Common myeloid progenitor, CD34-positive (primary cell): ENCODE measurements around the gene PSMB4.
"Not testable (repeated sequence)": the region's sequence is repeated elsewhere in the genome, so short reads cannot be mapped to it uniquely, and the experiment has no call there.

Experiments used
- CTCF ChIA-PET: fragments of 350-600 bp; sonication (Branson Sonifier 250); formaldehyde crosslinking; loops from one replicate; lab custom pipeline; 2021; ENCODE audit warnings: antibody characterized with exemption; lab: Charles Lee
- POLR2A ChIA-PET: fragments of 350-600 bp; sonication (Branson Sonifier 250); formaldehyde crosslinking; loops from one replicate; lab custom pipeline; 2021; ENCODE audit warnings: antibody characterized with exemption; lab: Charles Lee
- DNase-seq, 3 donors: peaks; one replicate each; pipeline versions ENCODE4 v3.0.0 to v3.0.0-alpha.2; 2013
- H3K27ac ChIP-seq, 2 experiments: 1 replicate in 1 of 2; 2 replicates in 1 of 2; pipeline ENCODE4 v1.7.0; 2013; ENCODE audit warnings: inconsistent platforms in 2 of 2, low read length in 2 of 2, mild to moderate bottlenecking in 2 of 2, low read depth in 1 of 2, moderate library complexity in 1 of 2; ENCODE audit not compliant: severe bottlenecking in 2 of 2, insufficient read depth in 1 of 2, poor library complexity in 1 of 2
- H3K27me3 ChIP-seq, 5 experiments: replicated peaks in 2 of 5; 1 replicate in 3 of 5; 2 replicates in 2 of 5; pipeline versions ENCODE4 v1.6.1 to v1.7.0; 2013; ENCODE audit warnings: low read length in 4 of 5, mild to moderate bottlenecking in 2 of 5, moderate library complexity in 2 of 5, inconsistent platforms in 1 of 5; ENCODE audit not compliant: insufficient read depth in 5 of 5, control insufficient read depth in 4 of 5
- H3K36me3 ChIP-seq, 4 experiments: 1 replicate in 2 of 4; 2 replicates in 2 of 4; pipeline versions ENCODE4 v1.6.1 to v1.7.0; 2013; ENCODE audit warnings: low read length in 3 of 4, control low read depth in 1 of 4, mild to moderate bottlenecking in 1 of 4; ENCODE audit not compliant: control insufficient read depth in 4 of 4, insufficient read depth in 4 of 4
- H3K4me1 ChIP-seq, 4 experiments: 1 replicate in 3 of 4; 2 replicates in 1 of 4; pipeline versions ENCODE4 v1.6.1 to v1.7.1; 2013; ENCODE audit warnings: low read length in 3 of 4, mild to moderate bottlenecking in 3 of 4, control low read depth in 1 of 4, inconsistent platforms in 1 of 4, moderate library complexity in 1 of 4; ENCODE audit not compliant: control insufficient read depth in 4 of 4, insufficient read depth in 4 of 4; ENCODE audit errors: control extremely low read depth in 1 of 4
- H3K4me3 ChIP-seq, 7 experiments: 1 replicate in 4 of 7; 2 replicates in 3 of 7; pipeline versions ENCODE4 v1.5.1 to v1.7.0; 2013; ENCODE audit warnings: mild to moderate bottlenecking in 7 of 7, low read length in 6 of 7, moderate library complexity in 6 of 7, inconsistent platforms in 2 of 7, low read depth in 2 of 7, control low read depth in 1 of 7; ENCODE audit not compliant: insufficient read depth in 4 of 7, control insufficient read depth in 1 of 7; ENCODE audit errors: extremely low read depth in 1 of 7
- H3K9me3 ChIP-seq, 5 experiments: 1 replicate in 4 of 5; 2 replicates in 1 of 5; pipeline versions ENCODE4 v1.6.1 to v1.7.1; 2013; ENCODE audit warnings: low read length in 4 of 5, mild to moderate bottlenecking in 2 of 5, inconsistent platforms in 1 of 5, low read depth in 1 of 5, moderate library complexity in 1 of 5; ENCODE audit not compliant: control insufficient read depth in 4 of 5, insufficient read depth in 2 of 5; ENCODE audit errors: control extremely low read depth in 1 of 5
- WGBS: methylation state at CpG from one replicate; pipeline ENCODE4 v1.1.5; 2013; ENCODE audit not compliant: insufficient coverage; 5-methylcytosine and 5-hydroxymethylcytosine counted together

PSMB4 gene

GRCh38 chr1:151390221-151391078 is 8.9 kb upstream of the PSMB4 start:
- H3K36me3 ChIP-seq, H3K4me3 ChIP-seq, H3K27ac ChIP-seq, DNase-seq, H3K27me3 ChIP-seq, CTCF ChIA-PET, H3K4me1 ChIP-seq, POLR2A ChIA-PET, H3K9me3 ChIP-seq: not testable (repeated sequence)
- WGBS: 100% methylated on average over 6 of the region's 22 CpGs

GRCh38 chr1:151391079-151391563 is 8.3 kb upstream of the PSMB4 start:
- Histone ChIP-seq H3K27ac (no peak overlapping the region), H3K4me1 (no peaks in the 10 kb centered on the region), H3K36me3 (no peaks in the 10 kb centered on the region), H3K9me3 (no peaks in the 10 kb centered on the region), H3K4me3 (no peak overlapping the region), H3K27me3 (peaks cover 0 to 2% (median 0%) of the 10 kb centered on the region in 5 experiments)
- DNase-seq: no peak
- ChIA-PET POLR2A (no interaction called here), CTCF (no interaction called here)
- 91% methylated on average over 1 of the region's 3 CpGs for WGBS

- ChIA-PET CTCF (interaction anchor here (8.3 kb wide), 1 partner anchor 51 kb away, joined by 50 read pairs; no protein-coding TSS in a partner anchor), POLR2A (no interaction called here)
Measured at GRCh38 chr1:151393583-151393982, 5.8 kb upstream of the PSMB4 start.

GRCh38 chr1:151396265-151396664 is 3.1 kb upstream of the PSMB4 start:
- peaks cover 0 to 14% (median 12%) of the 10 kb centered on the region in 4 experiments for H3K4me1 ChIP-seq
- POLR2A ChIA-PET, DNase-seq, H3K36me3 ChIP-seq, H3K4me3 ChIP-seq, H3K9me3 ChIP-seq, H3K27ac ChIP-seq, H3K27me3 ChIP-seq: not testable (repeated sequence)
- WGBS: 100% methylated on average over 2 of the region's 5 CpGs
- CTCF ChIA-PET: interaction anchor here (1.0 to 8.3 kb wide), 3 partner anchors 11 to 54 kb away, joined by 3 to 50 read pairs (median 4); no protein-coding TSS in a partner anchor

More at GRCh38 chr1:151393583-151393982, 5.8 kb upstream of the PSMB4 start:
- Histone ChIP-seq H3K27ac (no peak overlapping the region), H3K9me3 (no peaks in the 10 kb centered on the region), H3K36me3 (no peaks in the 10 kb centered on the region), H3K4me1 (no peaks in the 10 kb centered on the region), H3K4me3 (no peak overlapping the region), H3K27me3 (peaks cover 0 to 2% (median 0%) of the 10 kb centered on the region in 5 experiments)
- no peak for DNase-seq

- H3K27ac ChIP-seq: peak overlapping the region in 1 of 2 experiments; percentile 97
- no peak overlapping the region for H3K4me3 ChIP-seq
- 97% methylated on average over 5 of the region's 13 CpGs for WGBS
- no peak for DNase-seq
- H3K4me1 ChIP-seq: peaks cover 0 to 14% (median 12%) of the 10 kb centered on the region in 4 experiments
- H3K36me3 ChIP-seq: peaks cover 18 to 52% (median 40%) of the 10 kb centered on the region in 4 experiments
- ChIA-PET POLR2A (no interaction called here), CTCF (interaction anchor here (0.5 to 8.3 kb wide), 3 partner anchors 54 to 101 kb away, joined by 3 to 50 read pairs (median 3); partner anchors contain the start of gene RFX5)
- no peaks in the 10 kb centered on the region for H3K27me3 ChIP-seq
- H3K9me3 ChIP-seq: no peaks in the 10 kb centered on the region
Measured at GRCh38 chr1:151401125-151401788, 1.9 kb downstream of the PSMB4 start.

- H3K9me3 ChIP-seq: no peaks in the 10 kb centered on the region
- ChIA-PET POLR2A (no interaction called here), CTCF (interaction anchor here (1.0 kb wide), 1 partner anchor 107 kb away, joined by 3 read pairs; no protein-coding TSS in a partner anchor)
- 100% methylated on average over 2 of the region's 2 CpGs for WGBS
- H3K27me3 ChIP-seq: no peaks in the 10 kb centered on the region
- no peak overlapping the region for H3K27ac ChIP-seq
- H3K4me1 ChIP-seq: peaks cover 0 to 14% (median 12%) of the 10 kb centered on the region in 4 experiments
- H3K36me3 ChIP-seq: peaks cover 22 to 58% (median 45%) of the 10 kb centered on the region in 4 experiments
- DNase-seq: no peak
- no peak overlapping the region for H3K4me3 ChIP-seq
Measured at GRCh38 chr1:151401860-151402259, 2.5 kb downstream of the PSMB4 start.
